Activated T-helper 17 cell treated with anti-CD3 and anti-CD28 coated beads, Interleukin-2, amount 50 U/mL, for 72 hours (primary cell): Measurements from ENCODE around the gene RASGEF1C. TPM values are rescaled to one million over a fixed set of nuclear protein-coding genes. Genes with fewer than 3 reads are reported as not detected.

ENCODE experiments used
- ATAC-seq: fragments of 150-1000 bp; cut with Tn5 transposase; replicated peaks from 2 replicates; pipeline ENCODE4 v1.10.0; 2021; ENCODE audit warnings: mild to moderate bottlenecking, moderate library complexity
- H3K27ac Mint-ChIP-seq: one replicate; pipeline ENCODE4 v1.8.0; 2022; ENCODE audit warnings: mixed read lengths
- H3K27me3 Mint-ChIP-seq: one replicate; pipeline ENCODE4 v1.8.0; 2022; ENCODE audit warnings: mixed read lengths
- H3K36me3 Mint-ChIP-seq: one replicate; pipeline ENCODE4 v1.8.0; 2022; ENCODE audit warnings: low read depth, mild to moderate bottlenecking, mixed read lengths
- H3K4me1 Mint-ChIP-seq: one replicate; pipeline ENCODE4 v1.8.0; 2022; ENCODE audit warnings: mixed read lengths
- H3K4me3 Mint-ChIP-seq: one replicate; pipeline ENCODE4 v1.8.0; 2022; ENCODE audit warnings: mild to moderate bottlenecking, mixed read lengths
- H3K9me3 Mint-ChIP-seq: one replicate; pipeline ENCODE4 v1.8.0; 2022; ENCODE audit warnings: mixed read lengths
- total RNA-seq, 2 donors: library from RNA; stranded (reverse); gene quantifications; one replicate each; pipeline ENCODE4 v1.2.3, GENCODE V29; 2022

The RASGEF1C gene
- total RNA-seq, 2 donors from 2014 or later = not detected

GRCh38 chr5:180204276-180204819 lies 4.7 kb downstream of the RASGEF1C start:
- no peak for ATAC-seq
- Mint-ChIP-seq H3K27me3 (peaks cover 41% of the 10 kb centered on the region), H3K4me3 (no peak overlapping the region), H3K27ac (no peak overlapping the region), H3K9me3 (no peaks in the 10 kb centered on the region), H3K4me1 (peaks cover 8% of the 10 kb centered on the region), H3K36me3 (no peaks in the 10 kb centered on the region)

DNA sequence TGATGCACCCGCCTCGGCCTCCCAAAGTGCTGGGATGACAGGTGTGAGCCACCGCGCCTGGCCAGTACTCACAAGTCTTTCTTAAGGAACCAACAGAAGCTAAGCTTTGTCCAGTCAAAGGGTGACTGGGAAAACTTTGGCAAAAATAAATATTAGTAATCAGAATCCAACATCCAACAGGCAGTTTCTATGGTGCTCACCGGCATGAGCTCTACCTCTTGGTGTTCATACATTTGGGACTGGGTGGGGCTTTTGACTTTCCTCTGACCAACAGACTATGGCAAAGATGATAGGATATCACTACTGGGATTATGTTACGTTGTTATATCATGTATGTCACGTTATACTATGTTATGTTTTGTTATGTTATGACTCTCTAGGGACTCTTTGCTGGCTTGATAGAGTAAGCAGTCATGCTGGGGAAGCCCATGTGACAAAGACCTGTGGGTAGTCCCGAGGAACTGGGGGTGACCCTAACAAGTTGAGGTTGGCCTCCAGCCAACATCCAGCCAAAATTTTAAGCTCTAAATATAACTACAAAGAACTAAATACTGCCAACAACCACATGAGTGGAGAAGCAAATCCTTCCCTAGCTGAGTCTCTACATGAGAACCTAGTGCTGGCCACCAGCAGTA lies 6.0 kb downstream of the RASGEF1C start:
- Mint-ChIP-seq H3K4me3 (no peak overlapping the region), H3K9me3 (no peaks in the 10 kb centered on the region), H3K4me1 (peaks cover 3% of the 10 kb centered on the region), H3K27ac (no peak overlapping the region), H3K27me3 (peaks cover 36% of the 10 kb centered on the region), H3K36me3 (no peaks in the 10 kb centered on the region)
- peak; percentile 65 for ATAC-seq

GRCh38 chr5:180201051-180201987 lies 7.7 kb downstream of the RASGEF1C start:
- no peak for ATAC-seq

GRCh38 chr5:180199390-180199789 lies 9.6 kb downstream of the RASGEF1C start:
- Mint-ChIP-seq H3K27me3 (peaks cover 19% of the 10 kb centered on the region), H3K9me3 (no peaks in the 10 kb centered on the region), H3K4me3 (no peak overlapping the region), H3K36me3 (no peaks in the 10 kb centered on the region), H3K27ac (no peak overlapping the region), H3K4me1 (no peaks in the 10 kb centered on the region)
- ATAC-seq = no peak

More at GRCh38 chr5:180201051-180201987, 7.7 kb downstream of the RASGEF1C start:
- H3K9me3 Mint-ChIP-seq = no peaks in the 10 kb centered on the region
- no peaks in the 10 kb centered on the region for H3K36me3 Mint-ChIP-seq
- no peaks in the 10 kb centered on the region for H3K4me1 Mint-ChIP-seq
- H3K27me3 Mint-ChIP-seq = peaks cover 28% of the 10 kb centered on the region
- H3K27ac Mint-ChIP-seq = no peak overlapping the region
- no peak overlapping the region for H3K4me3 Mint-ChIP-seq

- Mint-ChIP-seq H3K27me3 (peaks cover 12% of the 10 kb centered on the region), H3K4me3 (no peak overlapping the region), H3K36me3 (no peaks in the 10 kb centered on the region), H3K4me1 (no peaks in the 10 kb centered on the region), H3K27ac (no peak overlapping the region), H3K9me3 (no peaks in the 10 kb centered on the region)
- ATAC-seq = no peak
Observed at GRCh38 chr5:180198208-180198607, 10.8 kb downstream of the RASGEF1C start.

- Mint-ChIP-seq H3K4me3 (no peak overlapping the region), H3K27me3 (peaks cover 8% of the 10 kb centered on the region), H3K36me3 (no peaks in the 10 kb centered on the region), H3K4me1 (no peaks in the 10 kb centered on the region), H3K27ac (no peak overlapping the region), H3K9me3 (no peaks in the 10 kb centered on the region)
- ATAC-seq = no peak
Observed at GRCh38 chr5:180197016-180197702, 11.9 kb downstream of the RASGEF1C start.

GRCh38 chr5:180194410-180195345 lies 14.3 kb downstream of the RASGEF1C start:
- Mint-ChIP-seq H3K27ac (no peak overlapping the region), H3K4me3 (no peak overlapping the region), H3K4me1 (no peaks in the 10 kb centered on the region), H3K36me3 (no peaks in the 10 kb centered on the region), H3K27me3 (peaks cover 6% of the 10 kb centered on the region), H3K9me3 (no peaks in the 10 kb centered on the region)
- ATAC-seq = no peak

DNA sequence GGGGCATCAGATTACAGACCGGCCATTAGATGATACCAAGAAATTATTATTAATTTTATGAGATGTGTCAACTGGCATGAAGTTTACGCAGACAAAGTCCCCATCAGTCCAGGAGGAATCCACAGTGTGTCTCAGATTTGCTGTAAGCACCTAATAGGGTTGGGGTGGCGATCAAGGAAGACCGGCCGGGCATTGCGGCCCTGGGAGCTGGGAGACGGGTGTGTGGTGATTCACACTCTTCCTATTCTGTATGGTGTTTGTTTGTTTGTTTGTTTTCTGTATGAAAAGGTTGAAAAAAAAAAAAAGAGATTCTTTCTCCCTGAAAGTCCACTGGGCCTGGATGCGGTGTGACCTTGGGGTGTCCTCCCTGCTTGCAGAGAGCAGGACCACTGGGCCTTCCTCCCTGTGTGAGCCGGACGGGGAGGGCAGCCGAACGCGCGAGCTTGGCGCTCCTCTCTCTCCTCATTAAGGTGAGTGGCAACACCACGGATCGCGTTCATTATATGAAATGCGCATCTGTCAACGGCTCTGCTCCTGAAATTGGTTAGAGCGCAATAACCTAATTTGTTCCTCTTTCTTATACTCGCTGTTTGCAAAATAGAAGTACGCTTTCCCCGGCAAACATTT lies 15.1 kb downstream of the RASGEF1C start:
- Mint-ChIP-seq H3K9me3 (no peaks in the 10 kb centered on the region), H3K4me1 (no peaks in the 10 kb centered on the region), H3K27ac (no peak overlapping the region), H3K36me3 (no peaks in the 10 kb centered on the region), H3K4me3 (no peak overlapping the region), H3K27me3 (peaks cover 7% of the 10 kb centered on the region)
- ATAC-seq = no peak

- Mint-ChIP-seq H3K4me3 (no peak overlapping the region), H3K4me1 (no peaks in the 10 kb centered on the region), H3K27me3 (peaks cover 11% of the 10 kb centered on the region), H3K9me3 (no peaks in the 10 kb centered on the region), H3K36me3 (no peaks in the 10 kb centered on the region), H3K27ac (no peak overlapping the region)
- no peak for ATAC-seq
Observed at GRCh38 chr5:180191716-180192115, 17.3 kb downstream of the RASGEF1C start.

DNA sequence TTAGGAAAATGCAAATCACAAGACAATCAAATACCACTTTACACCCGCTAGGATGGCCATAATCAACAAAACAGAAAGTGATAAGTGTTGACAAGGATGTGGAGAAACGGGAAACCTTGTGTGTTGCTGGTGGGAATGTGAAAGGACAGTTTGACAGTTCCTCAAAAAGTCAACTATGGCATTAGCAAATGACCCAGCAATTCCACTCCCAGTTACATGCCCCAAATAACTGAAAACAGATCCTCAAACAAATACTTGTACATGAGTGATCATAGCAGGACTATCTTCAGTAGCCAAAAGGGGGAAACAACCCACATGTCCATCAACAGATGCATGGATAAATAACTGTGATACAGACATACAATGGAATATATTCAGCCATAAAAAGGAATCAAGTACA lies 21.2 kb downstream of the RASGEF1C start:
- Mint-ChIP-seq H3K4me3 (no peak overlapping the region), H3K36me3 (no peaks in the 10 kb centered on the region), H3K4me1 (no peaks in the 10 kb centered on the region), H3K27ac (no peak overlapping the region), H3K9me3 (peaks cover 3% of the 10 kb centered on the region), H3K27me3 (peaks cover 13% of the 10 kb centered on the region)
- ATAC-seq = no peak

- no peaks in the 10 kb centered on the region for H3K9me3 Mint-ChIP-seq
- no peak overlapping the region for H3K27ac Mint-ChIP-seq
- H3K4me3 Mint-ChIP-seq = no peak overlapping the region
- no peak for ATAC-seq
- peaks cover 25% of the 10 kb centered on the region for H3K27me3 Mint-ChIP-seq
- H3K4me1 Mint-ChIP-seq = no peaks in the 10 kb centered on the region
- no peaks in the 10 kb centered on the region for H3K36me3 Mint-ChIP-seq
Observed at GRCh38 chr5:180180846-180181245, 28.2 kb downstream of the RASGEF1C start.

DNA sequence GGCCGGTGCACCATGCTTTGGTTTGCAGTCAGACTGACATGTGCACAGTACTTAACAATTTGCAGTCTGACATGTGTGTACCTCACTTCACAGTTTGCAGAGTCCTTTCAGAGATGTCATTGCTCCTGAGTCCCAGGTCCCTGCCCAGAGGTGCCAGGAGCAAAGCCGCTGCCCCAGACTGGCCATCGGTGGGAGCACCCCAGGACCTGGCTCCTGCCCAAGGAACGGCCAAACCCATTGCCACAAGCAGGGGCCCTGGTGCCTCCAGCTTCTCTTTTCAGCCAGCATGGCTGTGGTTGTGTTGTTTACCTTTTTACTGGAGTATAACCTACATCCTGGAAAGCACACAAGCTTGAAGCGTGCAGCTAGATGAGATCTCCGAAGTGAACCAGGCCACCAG lies 28.6 kb downstream of the RASGEF1C start:
- Mint-ChIP-seq H3K4me1 (no peaks in the 10 kb centered on the region), H3K36me3 (no peaks in the 10 kb centered on the region), H3K27me3 (peaks cover 25% of the 10 kb centered on the region), H3K27ac (no peak overlapping the region), H3K9me3 (no peaks in the 10 kb centered on the region), H3K4me3 (no peak overlapping the region)
- ATAC-seq = no peak
